HG03469 (cell line): ENCODE results near the gene CHMP3.
"Not testable (repeated sequence)": the region's sequence is repeated elsewhere in the genome, so short reads cannot be mapped to it uniquely, and the experiment has no call there.

Source experiments
- ATAC-seq: cut with Tn5 transposase; IDR thresholded peaks from one replicate; pipeline ENCODE4 v1.9.1; 2021; ENCODE audit warnings: mild to moderate bottlenecking, moderate library complexity, moderate number of reproducible peaks; ENCODE audit not compliant: unreplicated experiment

The CHMP3 gene

GRCh38 chr2:86549963-86550725 is 13.1 kb downstream of the CHMP3 start:
- not testable (repeated sequence) for ATAC-seq

GRCh38 chr2:86549440-86549839 is 13.8 kb downstream of the CHMP3 start:
- not testable (repeated sequence) for ATAC-seq

- ATAC-seq, result not testable (repeated sequence)
These were observed 14.3 kb downstream of the CHMP3 start for GRCh38 chr2:86548913-86549396.

GRCh38 chr2:86548165-86548912 is 14.9 kb downstream of the CHMP3 start:
- ATAC-seq, result not testable (repeated sequence)

- ATAC-seq, result not testable (repeated sequence)
These were observed 17.8 kb downstream of the CHMP3 start for GRCh38 chr2:86545296-86545924.

- ATAC-seq, result not testable (repeated sequence)
These were observed 18.8 kb downstream of the CHMP3 start for GRCh38 chr2:86544278-86545099.

GRCh38 chr2:86543793-86544192 is 19.4 kb downstream of the CHMP3 start:
- no peak for ATAC-seq

GRCh38 chr2:86543335-86543734 is 19.9 kb downstream of the CHMP3 start:
- no peak for ATAC-seq

- no peak for ATAC-seq
These were observed 20.4 kb downstream of the CHMP3 start for GRCh38 chr2:86542814-86543213.

- no peak for ATAC-seq
These were observed 21.9 kb downstream of the CHMP3 start for GRCh38 chr2:86541334-86541733.

GRCh38 chr2:86533589-86533988 is 29.7 kb downstream of the CHMP3 start:
- no peak for ATAC-seq

GRCh38 chr2:86525421-86526340 is 37.6 kb downstream of the CHMP3 start:
- no peak for ATAC-seq

GRCh38 chr2:86523491-86523890 is 39.8 kb downstream of the CHMP3 start:
- no peak for ATAC-seq

GRCh38 chr2:86522711-86523110 is 40.5 kb downstream of the CHMP3 start:
- no peak for ATAC-seq

GRCh38 chr2:86521922-86522321 is 41.3 kb downstream of the CHMP3 start:
- ATAC-seq, result no peak

- ATAC-seq, result no peak
These were observed 43.1 kb downstream of the CHMP3 start for GRCh38 chr2:86520153-86520552.

GRCh38 chr2:86519349-86519748 is 43.9 kb downstream of the CHMP3 start:
- no peak for ATAC-seq

- no peak for ATAC-seq
These were observed 44.8 kb downstream of the CHMP3 start for GRCh38 chr2:86518481-86518880.

GRCh38 chr2:86513948-86514660 is 49.1 kb downstream of the CHMP3 start:
- ATAC-seq, result no peak
